Esophagus squamous epithelium (tissue), 4 donors: ENCODE data around the gene TSPO.

ENCODE experiments used
- POLR2A ChIP-seq, 4 donors: fragments of 450-650 bp; IDR thresholded peaks; one replicate each; pipeline ENCODE4 v1.6.1; 2017; ENCODE audit warnings: antibody characterized with exemption in 4 of 4, mild to moderate bottlenecking in 4 of 4, moderate library complexity in 3 of 4
- TF ChIP-seq, protein P1 (sequence below), 6 experiments: fragments of 450-650 bp in 4 of 6; fragments of 200-600 bp in 2 of 6; sonication (generic) in 2 of 6; IDR thresholded peaks; one replicate each; pipeline ENCODE4 v1.5.1; 2016 to 2019; ENCODE audit warnings: antibody characterized with exemption in 6 of 6, mild to moderate bottlenecking in 4 of 6, moderate library complexity in 4 of 6

DNA sequence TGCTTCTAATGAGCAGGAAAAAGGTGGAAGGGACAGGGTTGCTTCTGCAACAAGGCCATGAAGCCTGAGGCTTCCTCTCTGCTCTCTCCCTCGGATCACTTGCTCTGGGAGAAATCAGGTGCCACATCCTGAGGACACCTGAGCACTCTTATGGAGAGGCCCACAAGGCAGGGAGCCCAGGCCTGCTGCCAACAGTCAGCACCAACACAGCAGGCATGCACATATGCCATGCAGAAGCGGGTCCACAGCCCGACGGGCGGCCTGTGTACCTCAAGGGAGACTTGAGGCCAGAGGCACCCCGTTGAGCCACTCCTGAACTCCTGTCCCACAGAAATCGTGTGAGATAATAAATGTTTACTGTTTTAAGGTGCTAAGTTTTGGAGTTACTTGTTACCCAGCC lies 26.1 kb downstream of the TSPO start:
- TF ChIP-seq POLR2A (IDR thresholded peaks at IDR 0.05): no peak
- TF ChIP-seq, protein P1, sequence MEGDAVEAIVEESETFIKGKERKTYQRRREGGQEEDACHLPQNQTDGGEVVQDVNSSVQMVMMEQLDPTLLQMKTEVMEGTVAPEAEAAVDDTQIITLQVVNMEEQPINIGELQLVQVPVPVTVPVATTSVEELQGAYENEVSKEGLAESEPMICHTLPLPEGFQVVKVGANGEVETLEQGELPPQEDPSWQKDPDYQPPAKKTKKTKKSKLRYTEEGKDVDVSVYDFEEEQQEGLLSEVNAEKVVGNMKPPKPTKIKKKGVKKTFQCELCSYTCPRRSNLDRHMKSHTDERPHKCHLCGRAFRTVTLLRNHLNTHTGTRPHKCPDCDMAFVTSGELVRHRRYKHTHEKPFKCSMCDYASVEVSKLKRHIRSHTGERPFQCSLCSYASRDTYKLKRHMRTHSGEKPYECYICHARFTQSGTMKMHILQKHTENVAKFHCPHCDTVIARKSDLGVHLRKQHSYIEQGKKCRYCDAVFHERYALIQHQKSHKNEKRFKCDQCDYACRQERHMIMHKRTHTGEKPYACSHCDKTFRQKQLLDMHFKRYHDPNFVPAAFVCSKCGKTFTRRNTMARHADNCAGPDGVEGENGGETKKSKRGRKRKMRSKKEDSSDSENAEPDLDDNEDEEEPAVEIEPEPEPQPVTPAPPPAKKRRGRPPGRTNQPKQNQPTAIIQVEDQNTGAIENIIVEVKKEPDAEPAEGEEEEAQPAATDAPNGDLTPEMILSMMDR (IDR thresholded peaks at IDR 0.05): no peak
